GM18951 (cell line): ENCODE measurements around the gene ZNF862.

Source experiments
- POLR2A ChIP-seq: IDR thresholded peaks from 4 replicates; pipeline ENCODE4 v1.6.1; 2011; ENCODE audit warnings: mild to moderate bottlenecking; ENCODE audit not compliant: insufficient read length, insufficient read depth; ENCODE audit errors: extremely low read depth
- in situ Hi-C: fragments of 300-500 bp; cut with MboI; formaldehyde crosslinking; loops from one replicate; pipeline ENCODE4 v1.12.0; 2022; ENCODE audit warnings: low sequenced_read_pairs, mixed read lengths, inconsistent platforms; ENCODE audit not compliant: unreplicated experiment

ZNF862 gene

DNA sequence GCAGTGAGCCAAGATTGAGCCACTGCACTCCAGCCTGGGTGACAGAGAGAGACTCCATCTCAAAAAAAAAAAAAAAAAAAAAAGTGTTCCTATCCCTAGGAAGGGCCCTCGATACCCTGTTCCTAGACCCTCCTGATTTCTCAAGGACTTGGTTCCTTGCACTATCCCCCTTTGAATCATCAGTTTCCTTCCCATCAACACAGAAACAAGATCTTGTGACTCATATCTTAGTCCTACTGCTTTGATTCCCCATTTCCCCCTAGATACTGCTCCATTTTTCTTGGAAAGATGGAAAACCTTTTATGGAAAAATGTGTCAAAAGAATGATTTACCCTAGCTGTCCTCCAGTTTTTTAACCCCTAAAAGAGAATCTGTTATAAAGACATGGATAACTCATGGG is 1.7 kb upstream of the ZNF862 start:
- TF ChIP-seq POLR2A, result no peak
- in situ Hi-C loops, result no loop called here

DNA sequence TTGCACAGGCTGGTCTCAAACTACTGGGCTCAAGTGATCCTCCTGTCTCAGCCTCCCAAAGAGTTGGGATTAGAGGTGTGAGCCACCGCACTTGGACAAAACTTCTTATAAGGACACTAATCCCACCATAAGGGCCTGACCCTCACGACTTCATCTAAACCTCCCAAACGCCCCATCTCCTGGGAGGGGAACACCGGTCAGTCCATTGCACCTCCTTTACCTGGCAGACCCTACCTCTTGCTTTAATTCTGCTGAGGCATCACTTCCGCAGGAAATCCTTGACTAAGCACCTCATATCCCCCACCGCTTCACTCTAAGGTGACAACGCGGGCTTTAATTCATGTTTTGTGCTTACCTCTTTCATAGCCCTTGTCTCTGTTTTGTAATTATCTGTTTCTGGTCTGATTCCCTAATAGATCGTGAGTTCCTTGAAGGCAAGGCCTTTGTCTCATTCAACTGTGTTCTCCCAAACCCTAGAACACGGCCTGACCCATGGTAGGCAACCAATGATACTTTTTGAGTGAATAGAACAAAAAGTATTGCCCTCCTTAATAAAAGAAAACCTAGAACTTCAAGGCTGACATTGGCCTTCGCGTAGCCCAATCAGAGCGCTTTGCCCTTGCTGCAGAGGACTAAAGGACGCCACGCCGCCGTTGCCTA is 481 bp upstream of the ZNF862 start:
- in situ Hi-C loops, result no loop called here
- no peak for TF ChIP-seq POLR2A

- in situ Hi-C loops, result no loop called here
Observed at GRCh38 chr7:149838992-149839408, 825 bp downstream of the ZNF862 start.

GRCh38 chr7:149839933-149840332 is 1.8 kb downstream of the ZNF862 start:
- in situ Hi-C loops, result no loop called here
- TF ChIP-seq POLR2A, result no peak

More at GRCh38 chr7:149838992-149839408, 825 bp downstream of the ZNF862 start:
- no peak for TF ChIP-seq POLR2A

DNA sequence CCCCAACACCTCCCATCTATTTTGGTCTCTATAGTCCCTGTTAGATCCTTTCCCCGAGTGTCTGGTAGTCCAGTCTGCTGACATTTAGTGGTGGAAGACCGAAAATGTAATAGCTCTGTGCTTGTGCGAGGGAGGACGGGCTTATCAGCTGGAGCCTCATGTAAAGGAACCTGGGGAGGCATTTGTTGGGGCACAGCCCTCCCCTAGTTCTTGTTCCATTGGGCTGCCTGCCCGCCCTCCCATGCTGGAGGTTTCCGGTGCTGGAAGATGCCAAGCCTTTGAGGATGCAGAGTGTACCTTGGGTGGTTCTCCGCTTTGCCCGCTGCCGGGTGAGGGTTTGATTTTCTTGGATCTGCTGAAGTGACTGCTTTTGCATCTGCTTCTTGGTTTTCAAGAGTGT is 5.4 kb downstream of the ZNF862 start:
- no peak for TF ChIP-seq POLR2A
- in situ Hi-C loops, result no loop called here

GRCh38 chr7:149844445-149844844 is 6.3 kb downstream of the ZNF862 start:
- in situ Hi-C loops, result no loop called here

DNA sequence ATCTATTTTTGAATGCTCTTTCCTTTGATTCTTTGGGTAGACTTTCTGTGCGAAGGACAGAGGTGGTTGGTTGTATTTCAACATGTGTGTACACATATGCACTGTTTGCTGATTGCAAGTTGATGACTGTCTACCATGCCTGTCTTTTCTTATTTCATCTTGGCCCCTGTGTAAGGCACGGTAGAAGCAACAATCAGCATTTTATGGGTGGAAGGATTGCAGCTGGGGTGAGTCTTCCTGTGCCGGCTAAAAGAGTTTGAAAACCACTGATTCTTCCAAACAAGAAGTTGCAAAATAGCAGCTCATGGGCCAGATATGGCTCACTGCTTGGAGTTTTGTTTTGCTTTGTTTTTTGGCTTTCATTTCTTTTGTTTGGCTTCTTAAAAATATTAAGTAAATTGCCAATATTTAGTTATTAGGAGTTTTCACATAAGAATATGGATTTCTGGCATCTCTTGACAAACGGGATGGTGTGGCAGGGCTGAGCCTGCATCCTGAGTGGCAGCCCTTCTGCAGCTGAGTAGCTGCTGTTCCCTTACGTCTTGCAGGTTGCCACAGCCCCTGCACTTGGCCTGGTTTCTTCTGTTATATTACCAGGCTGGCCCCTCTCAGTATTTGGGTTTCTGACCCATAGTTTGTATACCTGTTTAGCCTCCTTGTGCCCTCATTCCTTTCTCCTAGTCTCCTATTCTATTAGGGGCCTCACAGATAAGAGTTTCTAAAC is 7.2 kb downstream of the ZNF862 start:
- in situ Hi-C loops, result no loop called here
- no peak for TF ChIP-seq POLR2A

More at GRCh38 chr7:149844445-149844844, 6.3 kb downstream of the ZNF862 start:
- no peak for TF ChIP-seq POLR2A

- in situ Hi-C loops, result no loop called here
- TF ChIP-seq POLR2A, result no peak
Observed at GRCh38 chr7:149846021-149846420, 7.8 kb downstream of the ZNF862 start.

DNA sequence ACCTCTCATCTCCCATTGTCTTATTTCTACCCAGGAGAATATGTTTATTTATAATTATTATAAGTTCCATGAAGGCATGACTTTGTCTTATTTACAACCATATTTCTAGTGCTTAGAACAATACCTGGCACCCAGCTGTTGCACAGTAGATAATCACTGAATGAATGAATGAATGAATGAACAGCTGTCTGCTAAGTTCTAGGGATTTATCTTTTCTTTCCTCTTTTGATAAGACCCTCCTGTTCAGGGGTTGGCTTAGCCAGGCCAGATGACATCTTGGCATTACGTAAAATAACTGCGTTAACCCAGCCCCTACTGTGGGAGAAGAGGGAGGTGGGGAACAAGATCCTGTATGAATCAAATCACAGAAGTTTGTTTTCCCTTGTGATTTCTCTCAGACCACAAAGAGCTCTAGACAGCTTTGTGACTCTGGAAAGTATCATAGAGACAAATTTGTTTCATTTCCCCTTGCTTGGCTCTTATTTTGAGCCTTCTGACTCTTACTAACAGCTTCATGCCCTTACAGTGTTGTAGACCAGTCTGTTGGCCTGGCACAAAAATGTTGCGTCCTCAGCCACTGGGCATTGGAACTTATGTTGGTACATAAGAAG is 8.4 kb downstream of the ZNF862 start:
- in situ Hi-C loops, result no loop called here
- TF ChIP-seq POLR2A, result no peak

DNA sequence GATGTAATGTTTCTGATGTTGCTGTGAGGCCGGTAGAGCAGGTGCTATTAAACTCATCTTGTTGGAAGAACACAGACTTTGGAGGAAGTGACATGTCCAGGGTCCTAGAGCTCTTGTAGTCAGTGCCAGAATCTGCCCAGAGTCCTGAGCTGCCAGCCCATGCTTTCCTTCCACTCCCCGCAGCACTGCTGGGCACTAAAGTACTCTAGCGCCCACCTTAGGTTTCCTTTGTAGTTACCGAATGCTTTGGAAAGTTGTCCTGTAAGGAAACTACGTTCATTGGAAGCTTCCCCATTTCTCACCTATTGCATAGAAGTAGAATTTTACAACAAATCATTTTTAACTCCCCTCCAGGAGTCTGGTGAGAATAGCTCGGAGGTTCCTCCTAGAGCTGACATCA is 11.0 kb downstream of the ZNF862 start:
- in situ Hi-C loops, result no loop called here

DNA sequence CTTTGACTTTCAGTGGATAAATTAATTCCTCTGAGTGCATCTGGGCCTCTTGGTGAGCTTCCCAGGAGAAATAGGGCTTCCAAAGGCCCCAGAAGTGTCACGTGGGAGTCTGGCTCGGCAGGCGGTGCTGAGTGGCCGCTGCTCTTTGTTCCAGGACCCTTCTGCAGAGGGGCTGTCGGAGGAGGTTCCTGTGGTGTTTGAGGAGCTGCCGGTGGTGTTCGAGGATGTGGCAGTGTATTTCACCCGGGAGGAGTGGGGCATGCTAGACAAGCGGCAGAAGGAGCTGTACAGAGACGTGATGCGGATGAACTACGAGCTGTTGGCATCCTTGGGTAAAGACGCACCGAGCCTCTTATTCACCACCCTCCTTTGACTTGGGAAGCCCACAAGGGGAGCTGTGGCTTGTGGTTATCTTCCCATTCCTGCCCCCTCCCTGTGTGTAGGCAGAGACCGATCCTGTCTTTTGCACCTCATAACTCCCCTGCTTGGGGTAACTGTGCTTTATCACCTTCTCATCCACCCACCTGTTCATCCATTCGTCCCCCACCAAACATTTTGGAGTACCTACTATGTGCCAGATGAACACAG is 11.9 kb downstream of the ZNF862 start:
- no peak for TF ChIP-seq POLR2A
- in situ Hi-C loops, result no loop called here

More for the DNA sequence above, 11.0 kb downstream of the ZNF862 start:
- no peak for TF ChIP-seq POLR2A

GRCh38 chr7:149850716-149851115 is 12.5 kb downstream of the ZNF862 start:
- in situ Hi-C loops, result no loop called here
- TF ChIP-seq POLR2A, result no peak

- no peak for TF ChIP-seq POLR2A
- in situ Hi-C loops, result no loop called here
Observed at GRCh38 chr7:149851449-149851848, 13.3 kb downstream of the ZNF862 start.
